ENCODE data around the gene ATP1B1.

The ATP1B1 gene

GRCh38 chr1:169106095-169106920 is at the start of gene ATP1B1:
Gene ATP1B1, plus strand, starts transcription at chr1:169106690. Its CDS starts 140 bp downstream, at chr1:169106830.
- FAIRE-seq, result no peak

GRCh38 chr1:169059421-169059820 is 47.1 kb upstream of the ATP1B1 start:
- FAIRE-seq, result no peak

GRCh38 chr1:169060043-169060722 is 46.3 kb upstream of the ATP1B1 start:
- FAIRE-seq, result no peak

DNA sequence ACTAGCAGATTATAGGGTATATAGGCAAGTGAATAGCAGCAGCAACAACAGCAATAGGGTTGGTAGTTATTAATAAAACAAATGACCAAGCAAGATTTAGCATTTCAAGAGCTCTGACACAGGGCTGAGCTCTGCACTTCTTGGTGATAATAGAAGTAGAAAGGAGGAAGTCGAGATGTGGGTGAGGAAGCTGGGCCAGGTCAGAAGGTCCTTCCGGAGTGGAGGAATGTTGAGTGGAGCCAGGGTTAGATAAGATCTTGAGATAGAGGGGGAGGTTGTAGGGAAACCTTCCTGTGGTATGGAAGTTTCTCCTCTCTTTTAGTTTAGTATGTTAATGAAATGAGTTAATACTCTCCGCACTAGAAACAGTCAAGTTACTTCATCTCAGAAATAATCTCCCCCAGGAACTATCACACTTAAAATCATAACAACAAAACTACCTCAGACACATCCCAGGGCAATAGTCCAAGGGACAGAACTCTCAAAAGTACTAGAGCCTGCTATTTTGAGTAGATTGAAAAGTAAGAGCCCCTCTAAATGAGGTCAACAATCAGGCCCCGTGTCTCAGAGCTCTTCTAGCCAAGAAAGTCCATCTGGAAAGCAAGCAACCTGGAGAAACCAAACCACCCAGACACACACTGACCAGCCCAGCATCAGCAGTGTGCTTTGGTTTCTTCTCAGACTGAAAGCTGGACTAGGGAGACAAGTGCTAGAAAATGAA is 45.4 kb upstream of the ATP1B1 start:
- no peak for FAIRE-seq

GRCh38 chr1:169062152-169062551 is 44.3 kb upstream of the ATP1B1 start:
- no peak for FAIRE-seq

- FAIRE-seq, result no peak
Observed at GRCh38 chr1:169064103-169064502, 42.4 kb upstream of the ATP1B1 start.

DNA sequence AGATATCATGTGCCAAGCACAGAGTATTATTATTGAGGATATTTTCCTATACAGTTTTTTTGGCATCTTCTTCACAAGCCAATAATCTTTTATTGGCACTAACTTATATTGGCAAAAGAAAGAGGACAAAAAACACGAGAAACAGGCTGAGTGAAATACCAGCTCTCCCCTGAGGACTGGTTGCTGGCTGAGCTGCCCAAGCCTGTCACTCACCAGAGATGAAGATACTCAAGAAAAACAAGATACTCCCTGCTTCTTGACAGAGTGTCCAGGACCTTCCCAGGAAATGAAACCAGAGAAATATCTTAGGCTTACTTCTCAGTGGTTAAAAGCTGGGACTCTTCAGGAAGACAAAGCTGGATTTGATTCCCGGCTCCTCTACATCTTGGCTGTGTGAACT is 35.9 kb upstream of the ATP1B1 start:
- FAIRE-seq, result no peak

GRCh38 chr1:169070958-169071357 is 35.5 kb upstream of the ATP1B1 start:
- FAIRE-seq, result no peak

DNA sequence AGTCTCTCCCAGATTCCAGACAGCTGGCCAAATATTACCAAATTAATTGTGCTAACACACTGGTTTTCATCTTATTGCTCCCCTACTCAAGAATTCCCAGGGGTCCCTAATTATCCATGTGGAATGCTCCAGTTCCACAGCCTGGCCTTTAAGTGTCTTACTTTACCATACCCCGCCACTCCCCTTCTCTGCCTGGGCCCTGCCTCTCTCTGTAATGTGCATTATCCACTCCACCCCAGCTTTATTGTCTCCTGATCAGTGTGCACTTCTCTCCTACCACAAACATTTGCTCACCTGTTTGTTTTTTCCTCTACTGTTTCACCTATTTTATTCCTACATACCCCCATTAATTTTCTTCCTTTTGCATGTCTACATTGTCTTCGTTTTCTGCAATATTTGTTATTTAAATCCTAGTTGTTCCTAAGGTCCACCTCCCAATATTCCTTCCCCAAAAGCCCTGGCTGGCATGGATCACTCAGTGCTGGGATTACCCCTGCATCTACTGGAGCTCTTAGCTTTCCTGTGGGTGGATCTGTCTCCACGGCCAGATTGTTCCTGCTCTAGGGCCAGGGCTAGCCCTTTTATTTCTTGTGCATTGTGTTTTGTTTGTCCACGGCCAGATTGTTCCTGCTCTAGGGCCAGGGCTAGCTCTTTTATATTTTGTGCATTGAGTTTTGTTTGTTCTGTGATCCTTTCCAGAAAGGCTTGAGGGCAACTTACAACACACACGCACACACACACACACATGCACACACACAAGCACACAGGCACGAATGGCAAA is 33.4 kb upstream of the ATP1B1 start:
- no peak for FAIRE-seq

DNA sequence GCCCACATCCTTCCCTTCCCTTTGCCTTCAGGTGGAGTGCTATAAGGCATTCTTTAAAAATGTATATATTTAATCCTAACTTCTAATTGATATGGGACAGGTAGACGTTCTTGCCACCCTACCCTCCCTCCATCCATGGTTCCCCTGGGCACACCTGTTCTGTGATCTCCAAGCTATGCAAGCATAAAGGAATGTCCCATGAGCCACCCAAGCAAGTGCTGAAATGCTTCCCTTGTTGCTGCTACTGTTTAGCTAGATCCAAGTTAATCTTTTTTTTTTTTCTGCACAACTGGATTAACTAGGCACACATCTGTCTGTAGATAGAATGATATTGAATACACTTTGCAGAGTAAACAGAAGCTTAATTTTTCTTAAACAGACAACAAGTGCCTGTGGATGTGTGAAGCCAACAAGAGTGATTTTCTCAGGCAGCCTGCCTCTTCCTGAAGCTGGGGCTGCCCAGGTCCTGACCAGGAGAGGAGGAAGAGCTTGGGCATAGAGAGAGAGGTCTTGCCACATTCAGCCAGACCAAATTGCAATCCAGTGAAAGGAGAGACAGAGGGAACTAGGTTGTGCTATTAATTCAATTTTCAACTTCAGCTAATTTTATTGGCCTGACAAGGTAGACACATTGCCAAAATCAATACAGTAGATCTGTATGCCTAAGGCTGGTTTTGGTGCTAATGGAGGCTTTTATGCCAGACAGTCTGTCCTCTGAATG is 28.2 kb upstream of the ATP1B1 start:
- FAIRE-seq, result no peak

GRCh38 chr1:169081503-169082123 is 24.9 kb upstream of the ATP1B1 start:
- FAIRE-seq, result no peak

DNA sequence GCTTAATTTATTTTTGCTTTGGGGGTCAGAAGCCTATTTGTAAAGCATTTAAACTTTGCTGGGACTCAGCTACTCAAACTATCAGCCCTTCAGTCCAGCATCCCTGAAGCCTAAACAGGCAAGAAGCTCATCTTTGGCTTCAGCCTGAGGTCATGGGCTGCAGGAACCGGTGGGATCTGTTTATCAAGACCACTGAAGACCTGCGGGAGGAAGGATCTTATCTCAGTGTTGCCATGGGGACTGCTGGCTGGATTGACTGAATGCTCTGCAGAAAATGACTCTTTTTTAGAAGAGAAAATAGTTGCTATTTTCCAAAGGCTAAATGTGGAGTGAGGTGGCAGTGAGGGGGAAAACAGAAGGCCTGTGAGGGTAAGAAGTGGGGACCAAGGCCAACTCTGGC is 20.6 kb upstream of the ATP1B1 start:
- no peak for FAIRE-seq

DNA sequence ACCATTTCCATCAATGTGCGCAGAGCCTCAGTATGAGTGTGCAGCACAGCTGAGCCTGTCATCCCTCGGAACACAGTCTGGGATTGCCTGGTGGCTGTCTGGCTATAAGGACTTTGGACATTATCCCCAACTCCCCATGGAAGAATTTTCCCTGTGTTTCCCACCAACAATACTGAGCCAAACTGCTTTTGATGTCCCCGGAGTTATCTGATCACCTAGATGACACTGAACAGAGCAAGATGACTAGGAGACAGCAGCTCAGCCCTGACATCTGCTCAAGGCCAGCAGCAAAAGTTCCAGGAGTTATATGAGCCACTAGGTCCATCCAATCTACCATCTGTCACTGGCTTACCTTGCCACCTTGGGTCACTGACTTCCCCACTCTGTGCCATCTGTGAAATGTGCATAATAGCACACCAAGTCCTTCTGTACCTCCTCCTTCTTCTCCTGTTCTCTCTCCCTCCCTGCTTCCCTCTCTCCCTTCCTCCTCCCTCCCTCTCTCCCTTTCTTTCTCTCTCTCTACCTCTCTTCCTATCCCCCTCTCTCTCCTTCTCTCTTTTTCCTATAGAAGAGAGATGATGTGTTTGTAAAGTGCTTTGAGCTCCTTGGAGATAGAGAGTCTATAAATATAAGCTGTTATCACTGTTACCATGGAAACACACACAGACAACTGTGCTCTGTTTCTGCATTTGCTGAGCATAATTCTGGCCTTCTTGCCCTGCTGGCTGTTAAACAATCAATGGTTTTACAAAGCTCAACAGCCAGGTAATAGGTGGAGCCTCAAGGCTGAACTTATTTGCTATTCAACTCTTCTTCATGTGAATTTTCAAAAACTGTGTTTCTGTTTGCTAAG is 19.7 kb upstream of the ATP1B1 start:
- FAIRE-seq, result no peak

DNA sequence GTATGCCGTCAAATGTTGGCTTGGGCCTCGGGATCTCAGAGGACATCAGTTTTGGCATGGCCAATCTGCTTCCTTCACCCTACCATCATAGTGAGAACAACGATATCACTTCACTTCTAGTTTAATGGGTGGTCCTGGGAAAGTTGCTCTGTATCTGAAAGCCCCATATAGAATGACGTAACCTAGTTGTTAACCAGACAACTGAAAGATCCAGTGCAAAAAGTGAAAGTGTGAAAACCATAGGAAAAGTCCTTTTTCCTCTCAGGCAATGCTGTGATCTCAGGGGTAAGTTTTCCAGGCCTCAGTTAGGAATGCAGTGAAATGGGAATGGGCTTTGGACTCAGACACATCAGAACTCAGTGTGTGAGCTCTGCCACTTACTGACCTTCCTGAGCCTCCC is 18.6 kb upstream of the ATP1B1 start:
- no peak for FAIRE-seq

DNA sequence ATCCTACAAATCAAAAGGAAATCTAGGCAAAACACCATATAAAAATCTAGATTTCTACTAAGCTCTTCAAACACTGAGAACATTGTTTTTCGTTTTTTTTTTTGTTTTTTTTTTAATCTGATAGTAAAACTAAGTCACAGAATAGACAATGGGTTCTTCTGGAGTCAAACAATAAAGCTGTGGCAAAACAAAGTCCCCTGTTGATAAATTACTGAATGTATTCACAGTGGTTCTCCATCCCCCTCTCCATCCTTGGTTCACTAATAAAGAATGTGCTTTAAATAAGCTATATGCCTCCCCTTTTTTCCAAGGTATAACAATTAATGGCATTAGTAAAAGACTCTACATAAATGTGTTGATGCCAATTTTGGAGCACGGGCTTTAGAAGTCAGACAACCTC is 16.7 kb upstream of the ATP1B1 start:
- no peak for FAIRE-seq

DNA sequence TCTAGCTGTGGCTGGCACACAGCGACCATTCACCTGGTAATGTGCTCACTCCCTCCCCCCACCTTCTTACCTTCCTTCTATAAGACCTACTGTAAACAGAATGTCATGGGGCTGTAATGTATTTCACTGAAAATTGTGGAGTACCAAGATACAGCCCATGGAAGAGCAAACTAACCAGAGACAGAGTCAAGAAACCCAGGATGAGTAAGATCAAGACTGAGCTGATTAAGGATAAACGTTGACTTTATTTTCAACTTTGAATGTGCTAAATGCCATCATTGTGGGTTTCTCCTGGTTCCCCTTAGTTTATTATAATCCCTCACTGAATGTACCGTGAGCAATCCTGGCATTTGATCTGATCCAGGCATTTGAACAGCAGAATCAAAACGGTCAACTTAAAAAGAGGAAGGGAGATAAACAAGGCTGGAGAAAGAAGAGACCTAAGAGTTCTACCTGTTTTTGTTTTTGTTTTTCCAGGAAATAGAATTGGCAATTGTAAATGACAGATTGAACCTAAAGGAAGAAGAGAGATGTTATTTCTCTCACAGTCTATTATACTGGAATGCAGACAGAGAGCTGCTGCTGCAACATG is 16.1 kb upstream of the ATP1B1 start:
- no peak for FAIRE-seq

DNA sequence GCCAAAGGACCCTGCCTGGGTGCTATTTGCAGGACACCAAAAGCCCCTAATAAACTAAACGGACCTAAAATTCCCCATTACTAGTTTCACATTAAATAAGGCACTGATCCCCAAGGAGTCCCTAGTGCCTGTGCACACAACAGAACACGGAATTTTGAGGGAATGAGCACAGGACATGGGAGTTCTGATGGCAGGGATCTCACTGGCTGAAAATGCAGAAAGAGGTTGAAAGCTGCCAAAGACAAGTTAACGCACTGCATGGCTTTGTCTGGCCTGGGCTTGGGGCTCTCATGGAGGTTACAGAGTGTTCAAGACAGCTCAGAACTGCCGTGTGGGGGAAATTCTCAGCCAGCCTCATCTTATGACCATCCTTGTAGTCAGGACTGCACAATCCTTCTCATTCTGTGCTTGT is 15.6 kb upstream of the ATP1B1 start:
- no peak for FAIRE-seq

GRCh38 chr1:169091480-169091941 is 15.0 kb upstream of the ATP1B1 start:
- FAIRE-seq, result no peak

- no peak for FAIRE-seq
Observed at GRCh38 chr1:169092399-169092798, 14.1 kb upstream of the ATP1B1 start.

- FAIRE-seq, result no peak
Observed at GRCh38 chr1:169094897-169095569, 11.5 kb upstream of the ATP1B1 start.

Data from G401.6 (cell line).